ENCODE data around the gene ZIC2. TPM values are rescaled to one million over a fixed set of nuclear protein-coding genes. Genes with fewer than 3 reads are reported as not detected.

Gene ZIC2
- total RNA-seq, 1 experiment from 2014 or later, result 44.4 TPM

GRCh38 chr13:99982731-99983498 lies 1.3 kb downstream of the ZIC2 start (continued):
- TF ChIP-seq CEBPB (IDR thresholded peaks at IDR 0.05; ENCODE audit: low read depth) (no peak), JUND (IDR thresholded peaks at IDR 0.05) (no peak), SRF (IDR thresholded peaks at IDR 0.05; ENCODE audit: low read depth) (no peak)

DNA sequence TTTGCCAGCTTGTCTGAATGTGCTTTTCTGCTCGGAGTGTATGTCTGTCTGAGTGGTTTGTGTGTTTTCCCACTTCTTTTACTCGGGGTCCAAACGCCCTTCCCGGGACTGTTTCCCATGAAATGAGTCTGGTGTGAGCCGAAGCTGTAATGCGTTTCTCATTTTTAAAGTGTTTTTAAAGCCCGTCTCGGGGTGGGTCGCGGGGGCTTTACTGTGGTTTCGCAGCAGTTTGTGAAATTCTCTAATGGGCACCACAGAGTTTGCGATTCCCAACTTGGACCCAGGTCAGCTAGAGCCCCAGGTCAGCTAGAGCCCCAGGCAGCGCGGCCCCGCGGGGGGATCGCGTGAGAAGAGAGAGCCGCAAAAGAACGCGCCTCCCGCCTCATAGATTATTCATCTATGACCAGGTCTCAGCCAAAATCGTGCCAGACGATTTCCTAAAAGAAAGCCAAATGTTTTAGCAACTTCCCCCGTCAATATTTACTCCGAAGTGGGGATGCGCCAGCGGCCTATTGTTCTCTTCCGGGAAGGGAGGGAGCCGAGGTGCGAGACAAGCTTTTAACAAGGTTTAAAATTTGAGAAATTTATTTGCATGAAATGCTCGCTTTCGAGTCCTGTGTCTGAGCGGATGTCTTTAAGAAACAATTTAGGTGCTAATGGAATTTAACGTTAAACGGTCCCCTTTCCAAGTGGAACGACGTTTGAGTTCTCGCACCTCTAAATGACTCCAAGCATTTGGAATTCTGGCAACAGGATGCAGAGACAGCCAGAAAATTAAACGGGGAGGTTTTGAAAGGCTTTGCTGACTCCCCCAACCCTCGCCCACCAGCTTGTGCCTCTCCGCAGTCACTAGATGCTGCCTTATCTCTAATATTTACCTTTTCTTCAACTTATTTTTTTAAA lies 2.2 kb downstream of the ZIC2 start:
- POLR2A ChIA-PET, result no interaction called here
- H3K9ac ChIP-seq (ENCODE audit: low read length), result peak overlapping the region; percentile 86
- RAD21 ChIA-PET (ENCODE audit: low non-redundant PET in 1 of 2, low total read pairs in 2 of 2, uncharacterized antibody in 2 of 2, unreplicated experiment in 2 of 2), result no interaction called here
- no peak overlapping the region for H2AFZ ChIP-seq (ENCODE audit: low read depth, low read length, poor library complexity, severe bottlenecking)
- CTCF ChIA-PET, result no interaction called here
- H3K4me2 ChIP-seq (ENCODE audit: low read length), result peak overlapping the region; percentile 99
- TF ChIP-seq CEBPB (IDR thresholded peaks at IDR 0.05; ENCODE audit: low read depth) (no peak), JUND (IDR thresholded peaks at IDR 0.05) (no peak), SRF (IDR thresholded peaks at IDR 0.05; ENCODE audit: low read depth) (no peak), ATF3 (IDR thresholded peaks at IDR 0.05) (no peak), REST (IDR thresholded peaks at IDR 0.05; ENCODE audit: low read depth) (no peak), FOSL1 (IDR thresholded peaks at IDR 0.05; ENCODE audit: low read depth) (no peak), EZH2phosphoT487 (IDR thresholded peaks at IDR 0.05; ENCODE audit: borderline replicate concordance) (no peak)
- TF ChIP-seq, protein P1, sequence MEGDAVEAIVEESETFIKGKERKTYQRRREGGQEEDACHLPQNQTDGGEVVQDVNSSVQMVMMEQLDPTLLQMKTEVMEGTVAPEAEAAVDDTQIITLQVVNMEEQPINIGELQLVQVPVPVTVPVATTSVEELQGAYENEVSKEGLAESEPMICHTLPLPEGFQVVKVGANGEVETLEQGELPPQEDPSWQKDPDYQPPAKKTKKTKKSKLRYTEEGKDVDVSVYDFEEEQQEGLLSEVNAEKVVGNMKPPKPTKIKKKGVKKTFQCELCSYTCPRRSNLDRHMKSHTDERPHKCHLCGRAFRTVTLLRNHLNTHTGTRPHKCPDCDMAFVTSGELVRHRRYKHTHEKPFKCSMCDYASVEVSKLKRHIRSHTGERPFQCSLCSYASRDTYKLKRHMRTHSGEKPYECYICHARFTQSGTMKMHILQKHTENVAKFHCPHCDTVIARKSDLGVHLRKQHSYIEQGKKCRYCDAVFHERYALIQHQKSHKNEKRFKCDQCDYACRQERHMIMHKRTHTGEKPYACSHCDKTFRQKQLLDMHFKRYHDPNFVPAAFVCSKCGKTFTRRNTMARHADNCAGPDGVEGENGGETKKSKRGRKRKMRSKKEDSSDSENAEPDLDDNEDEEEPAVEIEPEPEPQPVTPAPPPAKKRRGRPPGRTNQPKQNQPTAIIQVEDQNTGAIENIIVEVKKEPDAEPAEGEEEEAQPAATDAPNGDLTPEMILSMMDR (IDR thresholded peaks at IDR 0.05 in 2 of 3, conservative IDR thresholded peaks at IDR 0.05 in 1 of 3; ENCODE audit: borderline replicate concordance in 1 of 3, insufficient read depth in 1 of 3, low read depth in 2 of 3, low read length in 2 of 3), result no peak
- TSS peak; percentile 62 for BruUV-seq (replicated peaks)
- H4K20me1 ChIP-seq (ENCODE audit: insufficient read depth), result no peaks in the 10 kb centered on the region
- no peaks in the 10 kb centered on the region for H3K9me3 ChIP-seq (ENCODE audit: control insufficient read depth in 1 of 2, insufficient read depth in 1 of 2, low read depth in 1 of 2, low read length in 2 of 2)
- H3K4me3 ChIP-seq (replicated peaks in 1 of 2; ENCODE audit: low read depth in 1 of 2, low read length in 2 of 2), result peak overlapping the region; percentile 85 to 96
- no peak for DNase-seq (ENCODE audit: low read depth, low spot score)
- peaks cover 0 to 6% of the 10 kb centered on the region in 2 experiments; a peak in 2 of 4 replicates for H3K36me3 ChIP-seq (ENCODE audit: control insufficient read depth in 1 of 2, insufficient read depth in 2 of 2, low read length in 2 of 2)
- H3K79me2 ChIP-seq (ENCODE audit: insufficient read depth, low read length), result peaks cover 32% of the 10 kb centered on the region
- intact Hi-C loops (cut with micrococcal nuclease), result no loop called here
- H3K27me3 ChIP-seq (ENCODE audit: insufficient read depth, low read length), result no peaks in the 10 kb centered on the region
- H3K9me2 ChIP-seq (ENCODE audit: insufficient read depth), result no peaks in the 10 kb centered on the region
- peak overlapping the region; percentile 100 for H3K27ac ChIP-seq (ENCODE audit: low read depth, low read length)
- no peak for ATAC-seq
- H3K4me1 ChIP-seq (ENCODE audit: control insufficient read depth in 1 of 2, insufficient read depth in 2 of 2, low read length in 2 of 2), result peaks cover 20 to 28% of the 10 kb centered on the region in 2 experiments

Data from HCT116 (cell line).